ENCODE measurements around the gene JUN. TPM values are rescaled to one million over a fixed set of nuclear protein-coding genes. Genes with fewer than 3 reads are reported as not detected.

The JUN gene
- total and polyA plus RNA-seq, 2 donors, result 51.0 to 74.3 TPM

GRCh38 chr1:58762806-58763205 lies 21.0 kb downstream of the JUN start:
- no peaks in the 10 kb centered on the region for H3K36me3 ChIP-seq (ENCODE audit: control insufficient read depth in 2 of 2, insufficient read depth in 2 of 2, low read length in 1 of 2)
- H3K4me3 ChIP-seq (ENCODE audit: low read length in 2 of 2), result no peak overlapping the region
- H3K9me3 ChIP-seq (ENCODE audit: control insufficient read depth in 2 of 2, insufficient read depth in 1 of 2, low read length in 1 of 2), result no peaks in the 10 kb centered on the region
- H3K4me1 ChIP-seq (ENCODE audit: control insufficient read depth in 2 of 2, insufficient read depth in 2 of 2, low read length in 2 of 2), result no peaks in the 10 kb centered on the region
- no peak overlapping the region for H3K27ac ChIP-seq (ENCODE audit: low read depth in 1 of 2, low read length in 1 of 2)
- H3K27me3 ChIP-seq (ENCODE audit: control insufficient read depth in 2 of 2, insufficient read depth in 1 of 2, low read length in 1 of 2), result no peaks in the 10 kb centered on the region
- DNase-seq (ENCODE audit: low read depth in 6 of 9, low spot score in 9 of 9), result no peak

GRCh38 chr1:58755468-58755872 lies 28.4 kb downstream of the JUN start:
- WGBS, result 15% methylated on average over 6 of the region's 6 CpGs
- no peaks in the 10 kb centered on the region for H3K27me3 ChIP-seq (ENCODE audit: control insufficient read depth in 2 of 2, insufficient read depth in 1 of 2, low read length in 1 of 2)
- H3K36me3 ChIP-seq (ENCODE audit: control insufficient read depth in 2 of 2, insufficient read depth in 2 of 2, low read length in 1 of 2), result no peaks in the 10 kb centered on the region
- H3K4me3 ChIP-seq (ENCODE audit: low read length in 2 of 2), result no peak overlapping the region
- H3K27ac ChIP-seq (ENCODE audit: low read depth in 1 of 2, low read length in 1 of 2), result peak overlapping the region; percentile 19 to 36
- peak in 3 of 9 donors; percentile 14 to 51 (median 31) for DNase-seq (ENCODE audit: low read depth in 6 of 9, low spot score in 9 of 9)
- H3K4me1 ChIP-seq (ENCODE audit: control insufficient read depth in 2 of 2, insufficient read depth in 2 of 2, low read length in 2 of 2), result peaks cover 18 to 35% of the 10 kb centered on the region in 2 donors
- no peaks in the 10 kb centered on the region for H3K9me3 ChIP-seq (ENCODE audit: control insufficient read depth in 2 of 2, insufficient read depth in 1 of 2, low read length in 1 of 2)

GRCh38 chr1:58754683-58755467 lies 29.0 kb downstream of the JUN start:
- H3K36me3 ChIP-seq (ENCODE audit: control insufficient read depth in 2 of 2, insufficient read depth in 2 of 2, low read length in 1 of 2), result no peaks in the 10 kb centered on the region
- DNase-seq (ENCODE audit: low read depth in 6 of 9, low spot score in 9 of 9), result peak in 5 of 9 donors; percentile 13 to 69 (median 41)
- H3K27me3 ChIP-seq (ENCODE audit: control insufficient read depth in 2 of 2, insufficient read depth in 1 of 2, low read length in 1 of 2), result no peaks in the 10 kb centered on the region
- no peaks in the 10 kb centered on the region for H3K9me3 ChIP-seq (ENCODE audit: control insufficient read depth in 2 of 2, insufficient read depth in 1 of 2, low read length in 1 of 2)
- H3K4me1 ChIP-seq (ENCODE audit: control insufficient read depth in 2 of 2, insufficient read depth in 2 of 2, low read length in 2 of 2), result peaks cover 18 to 35% of the 10 kb centered on the region in 2 donors
- peak overlapping the region; percentile 19 to 36 for H3K27ac ChIP-seq (ENCODE audit: low read depth in 1 of 2, low read length in 1 of 2)
- 20% methylated on average over 7 of the region's 7 CpGs for WGBS
- H3K4me3 ChIP-seq (ENCODE audit: low read length in 2 of 2), result no peak overlapping the region

GRCh38 chr1:58754073-58754613 lies 29.7 kb downstream of the JUN start:
- 96% methylated on average over 3 of the region's 3 CpGs for WGBS
- Histone ChIP-seq H3K27ac (ENCODE audit: low read depth in 1 of 2, low read length in 1 of 2) (no peak overlapping the region), H3K4me1 (ENCODE audit: control insufficient read depth in 2 of 2, insufficient read depth in 2 of 2, low read length in 2 of 2) (peaks cover 18 to 35% of the 10 kb centered on the region in 2 donors), H3K27me3 (ENCODE audit: control insufficient read depth in 2 of 2, insufficient read depth in 1 of 2, low read length in 1 of 2) (no peaks in the 10 kb centered on the region), H3K4me3 (ENCODE audit: low read length in 2 of 2) (no peak overlapping the region), H3K9me3 (ENCODE audit: control insufficient read depth in 2 of 2, insufficient read depth in 1 of 2, low read length in 1 of 2) (no peaks in the 10 kb centered on the region), H3K36me3 (ENCODE audit: control insufficient read depth in 2 of 2, insufficient read depth in 2 of 2, low read length in 1 of 2) (no peaks in the 10 kb centered on the region)
- no peak for DNase-seq (ENCODE audit: low read depth in 6 of 9, low spot score in 9 of 9)

- no peaks in the 10 kb centered on the region for H3K9me3 ChIP-seq (ENCODE audit: control insufficient read depth in 2 of 2, insufficient read depth in 1 of 2, low read length in 1 of 2)
- 94% methylated on average over 4 of the region's 4 CpGs for WGBS
- no peaks in the 10 kb centered on the region for H3K36me3 ChIP-seq (ENCODE audit: control insufficient read depth in 2 of 2, insufficient read depth in 2 of 2, low read length in 1 of 2)
- H3K4me3 ChIP-seq (ENCODE audit: low read length in 2 of 2), result no peak overlapping the region
- H3K4me1 ChIP-seq (ENCODE audit: control insufficient read depth in 2 of 2, insufficient read depth in 2 of 2, low read length in 2 of 2), result peaks cover 18 to 35% of the 10 kb centered on the region in 2 donors
- DNase-seq (ENCODE audit: low read depth in 6 of 9, low spot score in 9 of 9), result no peak
- H3K27ac ChIP-seq (ENCODE audit: low read depth in 1 of 2, low read length in 1 of 2), result no peak overlapping the region
- no peaks in the 10 kb centered on the region for H3K27me3 ChIP-seq (ENCODE audit: control insufficient read depth in 2 of 2, insufficient read depth in 1 of 2, low read length in 1 of 2)
Measured at GRCh38 chr1:58753431-58753866, 30.4 kb downstream of the JUN start.

GRCh38 chr1:58749646-58750045 lies 34.2 kb downstream of the JUN start:
- WGBS, result 91% methylated on average over 1 of the region's 1 CpG
- no peak for DNase-seq (ENCODE audit: low read depth in 6 of 9, low spot score in 9 of 9)
- peaks cover under 1 to 18% of the 10 kb centered on the region in 2 donors for H3K4me1 ChIP-seq (ENCODE audit: control insufficient read depth in 2 of 2, insufficient read depth in 2 of 2, low read length in 2 of 2)
- no peak overlapping the region for H3K27ac ChIP-seq (ENCODE audit: low read depth in 1 of 2, low read length in 1 of 2)
- no peaks in the 10 kb centered on the region for H3K27me3 ChIP-seq (ENCODE audit: control insufficient read depth in 2 of 2, insufficient read depth in 1 of 2, low read length in 1 of 2)
- no peak overlapping the region for H3K4me3 ChIP-seq (ENCODE audit: low read length in 2 of 2)
- H3K9me3 ChIP-seq (ENCODE audit: control insufficient read depth in 2 of 2, insufficient read depth in 1 of 2, low read length in 1 of 2), result no peaks in the 10 kb centered on the region
- no peaks in the 10 kb centered on the region for H3K36me3 ChIP-seq (ENCODE audit: control insufficient read depth in 2 of 2, insufficient read depth in 2 of 2, low read length in 1 of 2)

GRCh38 chr1:58748666-58749065 lies 35.2 kb downstream of the JUN start:
- 73% methylated on average over 3 of the region's 3 CpGs for whole genome bisulfite sequencing
- Histone ChIP-seq H3K36me3 (ENCODE audit: control insufficient read depth in 2 of 2, insufficient read depth in 2 of 2, low read length in 1 of 2) (no peaks in the 10 kb centered on the region), H3K9me3 (ENCODE audit: control insufficient read depth in 2 of 2, insufficient read depth in 1 of 2, low read length in 1 of 2) (no peaks in the 10 kb centered on the region), H3K4me1 (ENCODE audit: control insufficient read depth in 2 of 2, insufficient read depth in 2 of 2, low read length in 2 of 2) (peaks cover 0 to 10% of the 10 kb centered on the region in 2 donors), H3K27me3 (ENCODE audit: control insufficient read depth in 2 of 2, insufficient read depth in 1 of 2, low read length in 1 of 2) (no peaks in the 10 kb centered on the region), H3K4me3 (ENCODE audit: low read length in 2 of 2) (no peak overlapping the region), H3K27ac (ENCODE audit: low read depth in 1 of 2, low read length in 1 of 2) (no peak overlapping the region)
- no peak for DNase-seq (ENCODE audit: low read depth in 6 of 9, low spot score in 9 of 9)

- Histone ChIP-seq H3K4me3 (ENCODE audit: low read length in 2 of 2) (no peak overlapping the region), H3K9me3 (ENCODE audit: control insufficient read depth in 2 of 2, insufficient read depth in 1 of 2, low read length in 1 of 2) (no peaks in the 10 kb centered on the region), H3K27ac (ENCODE audit: low read depth in 1 of 2, low read length in 1 of 2) (no peak overlapping the region), H3K4me1 (ENCODE audit: control insufficient read depth in 2 of 2, insufficient read depth in 2 of 2, low read length in 2 of 2) (no peaks in the 10 kb centered on the region), H3K36me3 (ENCODE audit: control insufficient read depth in 2 of 2, insufficient read depth in 2 of 2, low read length in 1 of 2) (no peaks in the 10 kb centered on the region), H3K27me3 (ENCODE audit: control insufficient read depth in 2 of 2, insufficient read depth in 1 of 2, low read length in 1 of 2) (no peaks in the 10 kb centered on the region)
- 95% methylated on average over 2 of the region's 2 CpGs for WGBS
- DNase-seq (ENCODE audit: low read depth in 6 of 9, low spot score in 9 of 9), result no peak
Measured at GRCh38 chr1:58746757-58747156, 37.1 kb downstream of the JUN start.

GRCh38 chr1:58746182-58746581 lies 37.7 kb downstream of the JUN start:
- Histone ChIP-seq H3K9me3 (ENCODE audit: control insufficient read depth in 2 of 2, insufficient read depth in 1 of 2, low read length in 1 of 2) (no peaks in the 10 kb centered on the region), H3K4me3 (ENCODE audit: low read length in 2 of 2) (no peak overlapping the region), H3K27ac (ENCODE audit: low read depth in 1 of 2, low read length in 1 of 2) (no peak overlapping the region), H3K4me1 (ENCODE audit: control insufficient read depth in 2 of 2, insufficient read depth in 2 of 2, low read length in 2 of 2) (no peaks in the 10 kb centered on the region), H3K27me3 (ENCODE audit: control insufficient read depth in 2 of 2, insufficient read depth in 1 of 2, low read length in 1 of 2) (no peaks in the 10 kb centered on the region), H3K36me3 (ENCODE audit: control insufficient read depth in 2 of 2, insufficient read depth in 2 of 2, low read length in 1 of 2) (no peaks in the 10 kb centered on the region)
- WGBS, result 96% methylated on average over 1 of the region's 1 CpG
- DNase-seq (ENCODE audit: low read depth in 6 of 9, low spot score in 9 of 9), result no peak

Data from thymus (tissue), 11 donors.